ENCODE results near the gene CYP27C1.
"Not testable (repeated sequence)": the region's sequence is repeated elsewhere in the genome, so short reads cannot be mapped to it uniquely, and the experiment has no call there.

CYP27C1 gene

GRCh38 chr2:127220102-127220767, at the start of gene CYP27C1:
Gene CYP27C1, minus strand, starts transcription at chr2:127220299. Its CDS starts 29 bp downstream, at chr2:127220270.
- no peak for DNase-seq (ENCODE audit: low read depth in 2 of 2)

GRCh38 chr2:127261804-127262406, 41.8 kb upstream of the CYP27C1 start:
- no peak for DNase-seq (ENCODE audit: low read depth in 2 of 2)

- no peak for DNase-seq (ENCODE audit: low read depth in 2 of 2)
Measured at GRCh38 chr2:127259355-127259754, 39.3 kb upstream of the CYP27C1 start.

GRCh38 chr2:127256866-127257265, 36.8 kb upstream of the CYP27C1 start:
- DNase-seq (ENCODE audit: low read depth in 2 of 2), result no peak

GRCh38 chr2:127256381-127256780, 36.3 kb upstream of the CYP27C1 start:
- DNase-seq (ENCODE audit: low read depth in 2 of 2), result no peak

- DNase-seq (ENCODE audit: low read depth in 2 of 2), result no peak
Measured at GRCh38 chr2:127255721-127256120, 35.6 kb upstream of the CYP27C1 start.

GRCh38 chr2:127255146-127255545, 35.0 kb upstream of the CYP27C1 start:
- no peak for DNase-seq (ENCODE audit: low read depth in 2 of 2)

- no peak for DNase-seq (ENCODE audit: low read depth in 2 of 2)
Measured at GRCh38 chr2:127254386-127254981, 34.4 kb upstream of the CYP27C1 start.

GRCh38 chr2:127241184-127241583, 21.1 kb upstream of the CYP27C1 start:
- DNase-seq (ENCODE audit: low read depth in 2 of 2), result not testable (repeated sequence)

- DNase-seq (ENCODE audit: low read depth in 2 of 2), result no peak
Measured at GRCh38 chr2:127239395-127239794, 19.3 kb upstream of the CYP27C1 start.

- DNase-seq (ENCODE audit: low read depth in 2 of 2), result not testable (repeated sequence)
Measured at GRCh38 chr2:127237768-127238167, 17.7 kb upstream of the CYP27C1 start.

GRCh38 chr2:127235082-127235702, 15.1 kb upstream of the CYP27C1 start:
- no peak for DNase-seq (ENCODE audit: low read depth in 2 of 2)

- DNase-seq (ENCODE audit: low read depth in 2 of 2), result no peak
Measured at GRCh38 chr2:127233710-127234109, 13.6 kb upstream of the CYP27C1 start.

GRCh38 chr2:127231130-127231865, 11.2 kb upstream of the CYP27C1 start:
- no peak for DNase-seq (ENCODE audit: low read depth in 2 of 2)

GRCh38 chr2:127229555-127229954, 9.5 kb upstream of the CYP27C1 start:
- no peak for DNase-seq (ENCODE audit: low read depth in 2 of 2)

- DNase-seq (ENCODE audit: low read depth in 2 of 2), result no peak
Measured at GRCh38 chr2:127228102-127228501, 8.0 kb upstream of the CYP27C1 start.

GRCh38 chr2:127227264-127227660, 7.2 kb upstream of the CYP27C1 start:
- not testable (repeated sequence) for DNase-seq (ENCODE audit: low read depth in 2 of 2)

- peak; percentile 25 to 50 for DNase-seq (ENCODE audit: low read depth in 2 of 2)
Measured at GRCh38 chr2:127226520-127227263, 6.6 kb upstream of the CYP27C1 start.

- no peak for DNase-seq (ENCODE audit: low read depth in 2 of 2)
Measured at GRCh38 chr2:127226132-127226519, 6.0 kb upstream of the CYP27C1 start.

- DNase-seq (ENCODE audit: low read depth in 2 of 2), result no peak
Measured at GRCh38 chr2:127225186-127225960, 5.3 kb upstream of the CYP27C1 start.
